H1 (cell line): ENCODE data around the gene NDRG4. TPM values are rescaled to one million over a fixed set of nuclear protein-coding genes. Genes with fewer than 3 reads are reported as not detected.

ENCODE experiments used
- CBX8 ChIP-seq: fragments of 300-800, 300-1000 bp; sonication (generic); IDR thresholded peaks from 2 replicates; pipeline ENCODE4 v1.7.1; 2016; ENCODE audit warnings: low read depth, low read length, borderline replicate concordance
- CHD7 ChIP-seq: fragments of 300-600 bp; sonication (generic); IDR thresholded peaks from 2 replicates; pipeline ENCODE4 v1.7.1; 2012; ENCODE audit warnings: low read length, moderate library complexity, mild to moderate bottlenecking, inconsistent platforms; ENCODE audit not compliant: insufficient replicate concordance
- E2F6 ChIP-seq: IDR thresholded peaks from 2 replicates; pipeline ENCODE4 v1.6.1; 2012; ENCODE audit warnings: inconsistent platforms
- KDM1A ChIP-seq: fragments of 200-600, 300-600 bp; sonication (generic); IDR thresholded peaks from 2 replicates; pipeline ENCODE4 v1.7.1; 2016; ENCODE audit warnings: mild to moderate bottlenecking, low read length, borderline replicate concordance
- KDM5A ChIP-seq: fragments of 200-600 bp; IDR thresholded peaks from 2 replicates; pipeline ENCODE4 v1.7.1; 2012; ENCODE audit warnings: mild to moderate bottlenecking, low read length, inconsistent platforms, mixed read lengths
- SIN3A ChIP-seq, 2 experiments: IDR thresholded peaks in 1 of 2; conservative IDR thresholded peaks in 1 of 2; 2 replicates each; pipeline ENCODE4 v1.6.1; 2011 to 2012; ENCODE audit warnings: low read length in 2 of 2, improper control_type of control experiment in 1 of 2, low read depth in 1 of 2, mild to moderate bottlenecking in 1 of 2
- SP4 ChIP-seq: IDR thresholded peaks from 2 replicates; pipeline ENCODE4 v1.6.1; 2012; ENCODE audit warnings: low read length, inconsistent platforms
- TAF1 ChIP-seq: IDR thresholded peaks from 2 replicates; pipeline ENCODE4 v1.6.1; 2011; ENCODE audit warnings: mild to moderate bottlenecking, low read depth, low read length
- polyA plus RNA-seq, 7 experiments: library from polyadenylated mRNA; depleted of rRNA in 3 of 7; stranded (reverse) in 5 of 7; unstranded in 2 of 7; fragments of >200 nt in 5 of 7; fragments of 200-250 nt in 2 of 7; gene quantifications; 1 replicate in 5 of 7; 2 replicates in 1 of 7; 4 replicates in 1 of 7; pipeline versions ENCODE4 v1.2.1 to v1.2.3, GENCODE V29; 2011 to 2013; ENCODE audit warnings: missing spikeins in 2 of 7, mixed read lengths in 2 of 7
- total RNA-seq: library from RNA; stranded (reverse); fragmentation: NEBNext Ultra II Directional; extraction: Animal tissue kit (Norgen Biotek cat#: 25700); gene quantifications from 2 replicates; pipeline ENCODE4 v1.2.1, GENCODE V29; 2021

The NDRG4 gene
- total and polyA plus RNA-seq, 2 of the 8 experiments (the other 6 are each of a cell fraction or from before 2014, with no cell fraction given) = 20.8 to 30.9 TPM

- TF ChIP-seq CHD7 (no peak), SP4 (no peak), KDM1A (peak; percentile 41; the same call in 1 of the 2 replicates), SIN3A (conservative IDR thresholded peaks at IDR 0.05 in 1 of 2, IDR thresholded peaks at IDR 0.05 in 1 of 2; ENCODE audit: low read depth in 1 of 2, low read length in 2 of 2) (peak in 1 of 2 experiments; percentile 51; a peak in 1 of 4 replicates), E2F6 (0 out of 2 replicates have a peak, but pooled peaks have one; percentile 17), CBX8 (no peak), KDM5A (no peak), TAF1 (no peak)
These were observed 12.2 kb upstream of the NDRG4 start (continued) for GRCh38 chr16:58487566-58488351.
